GM18867 (cell line): ENCODE data around the gene PRKCE.

Source experiments
- ATAC-seq: cut with Tn5 transposase; IDR thresholded peaks from one replicate; pipeline ENCODE4 v1.9.1; 2021; ENCODE audit warnings: mild to moderate bottlenecking, moderate library complexity; ENCODE audit not compliant: unreplicated experiment

PRKCE gene

DNA sequence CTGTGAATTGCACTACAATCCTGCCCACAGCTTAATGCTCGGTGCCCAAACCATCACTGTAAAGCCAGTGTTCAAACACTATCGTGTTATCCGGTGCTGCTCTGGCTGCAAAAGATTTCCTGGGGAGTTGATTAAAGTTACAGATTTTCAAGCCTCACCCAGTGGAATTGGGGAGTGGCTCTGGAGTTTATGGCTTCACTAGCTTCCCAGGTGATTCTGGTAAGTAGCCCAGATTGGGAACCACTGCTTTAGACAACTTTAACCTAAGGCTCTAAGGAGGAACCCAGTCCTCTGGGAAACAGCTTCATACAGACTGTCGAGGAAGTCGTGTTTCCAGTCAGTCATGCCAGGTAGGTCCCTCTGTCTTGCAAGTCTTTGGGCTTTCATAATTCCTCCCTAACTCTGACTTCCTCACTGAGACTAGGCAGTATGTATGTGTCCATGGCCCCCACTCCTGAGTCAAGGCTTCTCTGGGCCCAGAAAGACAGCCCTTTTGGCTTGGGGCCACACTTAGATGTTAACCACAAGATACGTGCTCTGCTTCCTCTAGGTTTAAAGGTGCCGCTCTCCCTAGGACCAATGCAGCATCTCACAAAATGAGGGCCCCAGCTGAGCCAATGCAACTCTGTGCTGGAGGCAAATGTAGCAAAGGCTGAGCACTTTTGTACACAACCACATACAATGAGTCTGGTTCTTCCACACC is 299.7 kb downstream of the PRKCE start:
- ATAC-seq: no peak

DNA sequence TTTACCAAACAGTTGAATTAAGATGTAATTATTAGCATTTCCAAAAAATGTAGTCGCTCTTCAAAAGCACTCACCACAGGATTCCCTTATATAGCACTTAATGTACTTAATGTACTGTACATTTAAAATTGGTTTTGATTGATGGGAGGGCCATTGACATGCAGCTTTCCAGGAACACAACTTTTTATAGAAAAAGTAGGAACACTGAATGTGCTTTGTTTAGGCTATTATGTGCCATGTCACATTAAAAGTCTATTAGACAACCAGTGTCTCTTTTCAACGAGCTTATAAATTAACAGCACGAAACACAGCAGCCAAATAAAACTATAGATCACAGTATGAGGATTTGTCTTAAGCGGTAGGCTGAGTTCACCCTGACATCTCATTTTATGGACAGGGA is 301.1 kb downstream of the PRKCE start:
- ATAC-seq: no peak

DNA sequence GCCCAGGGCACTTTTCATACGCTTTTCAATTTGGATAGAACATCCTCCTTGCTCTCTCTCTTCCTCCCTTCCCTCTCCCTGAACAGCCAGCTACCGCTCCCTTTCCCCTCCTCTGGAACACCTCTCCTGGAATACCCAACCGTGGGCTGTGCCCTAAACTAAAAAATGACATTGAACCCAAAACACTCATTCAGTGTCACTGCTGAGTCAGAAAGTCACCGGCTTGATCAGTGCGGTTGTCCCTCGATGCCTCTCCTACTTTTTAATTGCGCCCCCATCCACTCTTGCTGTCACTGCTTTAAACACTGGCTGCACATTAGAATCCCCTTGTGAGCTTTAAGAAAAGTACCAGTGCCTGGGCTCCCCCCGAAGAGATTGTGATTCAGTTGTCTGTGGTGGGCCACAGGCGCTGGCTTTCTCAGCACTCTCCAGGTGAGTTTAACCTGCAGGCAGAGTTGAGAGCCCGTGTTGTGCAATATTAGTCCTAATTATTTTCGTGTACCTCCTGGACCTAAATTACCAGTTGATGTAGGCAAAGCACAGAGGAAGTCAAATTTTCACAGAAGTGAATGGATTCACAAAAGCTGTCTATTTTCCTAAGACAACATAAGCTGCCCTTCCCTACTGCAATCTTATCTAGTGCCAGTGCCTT is 302.0 kb downstream of the PRKCE start:
- no peak for ATAC-seq

DNA sequence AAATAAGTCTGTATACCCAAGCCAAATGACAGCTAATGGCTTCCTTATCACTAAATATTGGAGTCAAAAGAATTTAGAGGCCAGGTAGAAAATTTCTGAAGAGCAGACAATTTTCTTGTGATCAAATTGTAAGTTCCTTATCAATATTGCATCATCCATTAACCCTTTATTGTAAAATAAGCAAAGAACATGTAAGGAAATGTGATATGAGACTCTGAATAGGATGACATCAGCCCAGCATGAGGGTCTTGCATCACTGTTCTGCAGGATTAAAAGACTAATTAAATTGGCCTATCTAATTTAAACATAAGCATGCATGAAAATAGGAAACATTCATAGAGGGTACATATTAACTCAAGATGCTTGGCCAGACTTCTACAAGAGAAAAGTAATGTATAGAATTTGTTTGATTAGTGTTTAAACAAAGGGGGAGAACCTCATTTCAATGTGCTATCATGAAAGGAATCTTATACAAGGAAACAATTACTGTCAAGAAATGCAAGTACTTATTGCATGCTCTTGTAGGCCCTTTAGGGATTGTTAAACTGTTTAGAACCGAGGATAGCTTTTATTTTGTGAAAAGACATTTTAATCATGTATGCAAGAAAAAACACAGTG is 302.9 kb downstream of the PRKCE start:
- ATAC-seq: no peak

DNA sequence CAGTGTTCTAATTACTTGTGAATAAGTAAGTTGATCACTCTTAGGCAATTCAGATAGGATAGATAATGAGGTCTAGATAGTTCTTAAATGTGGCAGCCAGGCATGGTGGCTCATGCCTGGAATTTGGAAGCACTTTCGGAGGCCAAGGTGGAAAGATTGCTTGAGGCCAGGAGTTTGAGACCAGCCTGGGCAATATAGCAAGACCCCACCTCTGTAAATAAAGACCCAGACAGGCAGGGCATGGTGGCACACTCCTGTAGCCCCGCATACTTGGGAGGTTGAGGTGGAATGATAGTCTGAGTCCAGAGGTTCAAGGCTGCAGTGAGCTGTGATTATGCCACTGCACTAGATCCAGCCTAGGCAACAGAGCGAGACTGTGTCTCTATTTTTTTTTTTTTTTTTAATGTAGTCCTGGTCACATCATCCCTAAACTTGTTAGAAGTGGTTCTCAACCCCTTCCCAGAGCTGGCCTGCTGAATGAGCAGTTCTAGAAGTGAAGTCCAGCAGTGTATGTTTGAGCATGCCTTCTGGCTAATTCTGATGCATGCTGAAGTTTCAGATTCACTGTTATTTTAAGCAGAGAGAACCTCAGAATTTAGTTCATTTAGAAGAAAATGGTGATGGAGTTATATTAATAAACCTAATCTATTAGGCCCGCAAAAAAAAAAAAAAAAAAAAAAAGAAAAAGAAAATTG is 306.2 kb downstream of the PRKCE start:
- ATAC-seq: no peak

- ATAC-seq: no peak
Observed at GRCh38 chr2:45960057-45960863, 308.8 kb downstream of the PRKCE start.

GRCh38 chr2:45962177-45962921 is 310.9 kb downstream of the PRKCE start:
- no peak for ATAC-seq

DNA sequence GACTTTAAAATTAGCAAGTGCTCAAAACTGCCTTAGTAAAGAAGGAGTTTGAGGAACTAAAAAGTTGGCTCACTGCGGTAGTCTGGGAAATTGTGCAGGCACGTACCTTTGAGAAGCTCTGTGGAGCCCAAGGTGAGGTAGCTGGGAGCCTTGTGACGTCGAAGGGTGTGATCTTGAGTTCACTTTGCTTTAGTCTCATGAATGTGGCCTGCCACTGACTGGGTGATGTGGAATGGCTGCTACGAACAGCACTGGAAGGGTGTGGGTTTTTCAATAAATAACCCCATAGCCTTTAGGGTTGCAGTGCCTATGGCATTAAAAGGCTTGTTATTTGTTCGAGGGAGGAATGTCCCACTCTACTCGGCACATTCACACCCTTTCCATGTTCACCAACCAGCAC is 312.3 kb downstream of the PRKCE start:
- ATAC-seq: no peak

- ATAC-seq: no peak
Observed at GRCh38 chr2:45964223-45964841, 312.9 kb downstream of the PRKCE start.

- ATAC-seq: no peak
Observed at GRCh38 chr2:45964906-45965305, 313.4 kb downstream of the PRKCE start.

- ATAC-seq: no peak
Observed at GRCh38 chr2:45965871-45966498, 314.5 kb downstream of the PRKCE start.

DNA sequence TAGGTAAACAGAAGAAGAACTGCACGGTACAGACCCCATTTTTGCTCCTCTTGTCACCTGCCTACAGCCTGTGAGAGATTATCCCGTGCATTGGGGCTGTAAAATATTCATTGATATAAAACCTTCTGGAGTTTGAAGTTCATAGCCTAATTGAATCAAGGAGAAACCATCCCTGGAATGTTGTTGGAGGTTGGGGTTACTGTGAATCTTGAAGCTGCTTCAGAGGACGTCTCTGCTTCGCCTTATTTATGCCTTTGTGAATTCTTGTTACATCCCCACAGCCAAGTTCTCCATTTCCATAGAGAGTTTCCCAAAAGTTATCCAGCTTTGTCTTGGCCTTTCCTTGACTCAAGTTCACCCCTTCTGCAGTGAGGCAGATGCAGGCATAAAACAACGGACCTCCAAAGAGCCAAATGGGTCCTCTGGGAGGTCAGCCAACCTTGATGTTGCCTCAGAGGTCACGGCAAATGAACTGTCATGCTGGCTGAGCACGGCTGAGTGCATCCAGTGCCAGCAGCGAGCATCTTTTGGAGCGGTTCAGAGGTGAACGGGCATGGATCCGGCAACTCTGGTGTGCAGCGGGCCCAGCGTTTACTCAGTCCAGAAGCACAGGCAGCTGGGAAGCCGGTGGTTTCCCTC is 317.6 kb downstream of the PRKCE start:
- no peak for ATAC-seq

DNA sequence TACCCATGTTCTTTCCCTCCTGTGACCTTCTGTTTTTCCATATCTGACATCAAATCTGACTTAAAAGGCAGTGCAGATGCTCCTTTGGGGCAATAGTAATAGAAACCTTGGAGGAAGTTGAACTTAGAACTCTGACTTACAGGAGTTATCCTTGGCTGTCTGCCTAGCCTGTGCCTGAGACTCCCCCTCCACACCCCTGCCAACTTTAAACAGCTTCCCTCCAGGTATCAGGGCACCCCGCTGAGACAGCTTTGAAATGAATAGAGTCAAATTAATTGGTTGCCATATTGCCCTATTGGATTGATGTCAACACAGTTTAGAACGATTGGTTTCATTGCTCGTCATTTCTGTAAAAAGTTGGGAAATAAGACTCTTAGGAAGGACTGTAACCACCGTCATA is 322.0 kb downstream of the PRKCE start:
- ATAC-seq: no peak

GRCh38 chr2:45974056-45974455 is 322.6 kb downstream of the PRKCE start:
- ATAC-seq: peak; percentile 85

DNA sequence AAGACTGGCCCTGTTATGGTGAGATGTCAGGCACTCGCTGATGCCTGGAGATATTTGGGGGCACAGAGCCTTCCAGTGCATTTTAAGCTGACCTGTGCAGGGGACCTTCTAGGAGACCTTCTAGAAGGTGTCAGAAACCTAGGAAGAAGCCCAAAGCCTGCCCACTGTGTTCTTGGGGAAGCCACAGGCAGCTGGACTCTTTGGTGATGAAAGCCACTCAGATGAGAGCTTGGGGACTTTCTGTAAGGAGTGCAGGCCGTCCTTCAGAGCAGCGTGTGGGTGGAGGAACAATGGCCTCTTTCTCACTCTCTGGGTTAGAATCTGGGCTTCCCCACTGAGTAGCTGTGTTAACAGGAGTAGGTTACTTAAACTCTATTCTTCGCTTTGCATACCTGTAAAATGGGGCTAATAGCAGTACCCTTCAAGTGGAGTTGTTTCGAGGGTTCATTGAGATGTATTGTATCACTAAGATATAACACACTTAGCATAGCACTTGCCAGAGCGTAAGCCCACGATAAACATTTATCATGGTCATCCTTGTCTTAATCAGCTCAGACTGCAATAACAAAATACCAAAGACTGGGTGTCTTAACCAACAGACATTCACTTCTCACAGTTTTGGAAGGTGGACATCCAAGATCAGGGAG is 323.4 kb downstream of the PRKCE start:
- ATAC-seq: peak; percentile 60

DNA sequence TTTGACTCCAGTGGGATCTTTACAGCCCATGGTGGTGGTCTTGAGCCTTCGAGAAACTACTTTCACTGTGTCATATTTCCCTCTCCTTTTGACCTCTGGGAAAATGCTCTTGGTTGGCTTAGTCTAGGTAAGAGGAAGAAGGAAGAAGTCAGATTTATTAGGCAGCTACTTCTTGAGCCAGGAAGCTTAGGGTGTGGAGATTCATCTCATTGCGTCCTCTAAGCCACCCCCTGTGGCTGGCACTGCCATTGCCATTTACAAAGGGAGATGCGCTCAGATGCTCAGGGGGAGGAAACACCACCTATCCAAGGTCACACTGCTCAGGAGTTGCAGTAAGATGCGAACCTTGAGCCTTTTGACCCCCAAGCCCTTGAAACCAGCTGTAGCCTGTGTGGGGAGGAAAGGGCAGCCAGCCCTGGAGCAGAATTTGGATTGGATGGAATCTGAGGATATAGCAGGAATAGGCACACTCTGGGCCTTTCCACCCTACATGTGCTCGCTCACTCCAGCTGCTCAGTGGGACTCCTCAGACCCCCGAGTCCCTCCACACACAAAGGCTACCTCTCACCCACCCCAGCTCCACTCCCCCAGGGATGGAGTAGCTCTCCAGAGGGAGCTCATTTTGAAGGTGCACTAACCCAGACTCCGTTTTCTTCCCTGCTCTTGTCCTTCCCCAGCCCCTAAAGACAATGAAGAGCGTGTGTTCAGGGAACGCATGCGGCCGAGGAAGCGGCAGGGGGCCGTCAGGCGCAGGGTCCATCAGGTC is 324.5 kb downstream of the PRKCE start:
- ATAC-seq: no peak

DNA sequence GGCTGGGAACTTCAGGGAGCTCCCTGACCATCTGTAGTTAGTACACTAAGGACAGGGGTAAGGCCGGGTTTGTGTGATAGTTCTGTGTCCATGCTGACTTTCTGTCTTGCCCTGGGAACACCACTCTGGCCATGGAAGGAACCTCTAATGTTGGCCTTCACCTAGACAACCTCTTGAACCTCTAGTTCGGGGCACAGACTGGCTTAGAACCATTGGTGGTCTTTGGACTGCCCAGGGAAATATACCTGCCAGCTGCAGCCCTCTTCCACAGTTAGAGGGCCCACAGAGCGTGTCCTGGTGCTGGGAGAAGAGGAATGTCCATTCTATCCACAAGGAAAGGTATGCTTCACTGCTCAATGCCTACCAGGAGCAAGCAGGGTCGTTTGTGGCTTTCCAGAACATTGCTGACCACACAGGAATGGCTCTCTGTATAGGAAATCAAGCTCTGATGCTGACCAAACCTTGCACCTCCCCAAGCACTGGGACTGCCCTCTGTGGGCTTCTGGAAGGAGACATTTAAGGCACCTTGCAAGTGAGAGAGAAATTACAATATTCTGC is 326.9 kb downstream of the PRKCE start:
- ATAC-seq: no peak
